T47D (cell line): ENCODE results near the gene HTR3E.
"Not testable (repeated sequence)": the region's sequence is repeated elsewhere in the genome, so short reads cannot be mapped to it uniquely, and the experiment has no call there.

Source experiments
- DNase-seq, 2 experiments: peaks; one replicate each; pipeline versions ENCODE4 v3.0.0 to v3.0.0-alpha.2; 2011 to 2012; ENCODE audit warnings: low read depth in 1 of 2, low spot score in 1 of 2
- JUND ChIP-seq: IDR thresholded peaks from 2 replicates; pipeline ENCODE4 v1.6.1; 2012; ENCODE audit warnings: low read depth
- in situ Hi-C: cut with HindIII; loops from 2 replicates; pipeline ENCODE4 v1.10.0; 2016; ENCODE audit warnings: low sequenced_read_pairs, low pct_unique_long_range_greater_than_20kb

Gene HTR3E

DNA sequence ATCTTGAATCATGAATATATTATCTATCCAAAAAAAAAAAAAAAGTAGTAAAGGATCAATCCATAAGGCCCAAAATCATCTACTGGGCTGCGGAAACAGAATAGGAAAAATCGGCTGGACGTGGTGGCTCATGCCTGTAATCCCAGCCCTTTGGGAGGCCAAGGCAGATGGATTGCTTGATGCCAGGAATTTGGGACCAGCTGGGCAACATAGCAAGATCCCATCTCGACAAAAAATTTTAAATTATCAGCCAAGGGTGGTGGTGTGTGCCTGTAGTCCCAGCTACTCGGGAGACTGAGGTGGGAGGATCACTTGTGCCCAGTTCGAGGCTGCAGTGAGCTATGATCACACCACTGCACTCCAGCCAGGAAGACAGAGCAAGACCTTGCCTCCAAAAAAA is 52.3 kb downstream of the HTR3E start:
- no peak for DNase-seq
- in situ Hi-C loops: no loop called here
- no peak for TF ChIP-seq JUND

DNA sequence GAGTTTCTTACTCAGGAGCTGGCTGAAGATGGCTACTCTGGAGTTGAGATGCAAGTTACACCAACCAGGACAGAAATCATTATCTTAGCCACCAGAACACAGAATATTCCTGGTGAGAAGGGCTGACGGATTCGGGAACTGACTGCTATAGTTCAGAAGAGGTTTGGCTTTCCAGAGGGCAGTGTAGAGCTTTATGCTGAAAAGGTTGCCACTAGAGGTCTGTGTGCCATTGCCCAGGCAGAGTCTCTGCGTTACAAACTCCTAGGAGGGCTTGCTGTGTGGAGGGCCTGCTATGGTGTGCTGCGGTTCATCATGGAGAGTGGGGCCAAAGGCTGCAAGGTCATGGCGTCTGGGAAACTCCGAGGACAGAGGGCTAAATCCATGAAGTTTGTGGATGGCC is 52.9 kb downstream of the HTR3E start:
- in situ Hi-C loops: not testable (repeated sequence)
- peak in 1 of 2 experiments; percentile 85 for DNase-seq

DNA sequence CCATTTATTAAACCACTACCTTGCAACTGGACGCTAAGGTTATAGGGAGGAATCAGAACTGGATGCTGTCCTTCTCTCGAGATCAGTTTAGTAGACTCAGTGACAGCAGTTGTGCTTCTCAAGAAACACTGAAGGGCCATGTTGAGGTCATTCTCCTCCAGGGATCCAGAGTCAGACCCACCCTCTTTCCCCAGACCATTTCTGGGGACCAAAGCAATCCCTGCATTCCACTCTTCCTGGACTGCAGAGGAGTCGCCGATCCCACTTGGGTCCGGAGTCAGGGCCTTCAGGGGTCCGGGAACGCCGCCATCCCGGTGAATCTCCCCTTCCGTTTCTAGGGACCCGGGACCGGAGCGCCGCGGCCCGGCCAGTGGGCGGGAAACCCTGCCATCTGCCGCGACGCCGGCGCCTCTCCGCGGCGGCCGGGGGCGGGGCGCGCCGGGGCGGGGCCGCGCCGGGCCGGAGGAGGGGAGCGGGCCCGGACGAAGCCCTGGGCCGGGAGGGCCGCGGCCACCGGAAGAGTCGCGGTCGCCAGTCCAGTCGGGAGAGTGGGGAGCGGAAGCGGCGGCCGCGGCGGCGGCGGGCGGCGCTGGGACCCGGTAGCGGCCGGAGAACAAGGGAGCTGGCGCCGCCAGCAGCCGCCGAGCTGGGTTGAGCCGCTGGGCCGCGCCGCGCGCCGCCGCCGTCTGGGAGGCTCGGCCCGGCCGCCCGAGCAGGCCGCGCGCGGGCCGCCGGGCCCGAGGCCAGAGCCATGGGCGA is 58.2 kb downstream of the HTR3E start, which contains the start of gene DVL3:
DVL3 (plus strand) TSS at position 493 of the 759 bp plus-strand sequence; CDS start at position 752, 259 bp downstream.
- DNase-seq: peak; percentile 85 to 97
- in situ Hi-C loops: no loop called here
- TF ChIP-seq JUND: no peak

DNA sequence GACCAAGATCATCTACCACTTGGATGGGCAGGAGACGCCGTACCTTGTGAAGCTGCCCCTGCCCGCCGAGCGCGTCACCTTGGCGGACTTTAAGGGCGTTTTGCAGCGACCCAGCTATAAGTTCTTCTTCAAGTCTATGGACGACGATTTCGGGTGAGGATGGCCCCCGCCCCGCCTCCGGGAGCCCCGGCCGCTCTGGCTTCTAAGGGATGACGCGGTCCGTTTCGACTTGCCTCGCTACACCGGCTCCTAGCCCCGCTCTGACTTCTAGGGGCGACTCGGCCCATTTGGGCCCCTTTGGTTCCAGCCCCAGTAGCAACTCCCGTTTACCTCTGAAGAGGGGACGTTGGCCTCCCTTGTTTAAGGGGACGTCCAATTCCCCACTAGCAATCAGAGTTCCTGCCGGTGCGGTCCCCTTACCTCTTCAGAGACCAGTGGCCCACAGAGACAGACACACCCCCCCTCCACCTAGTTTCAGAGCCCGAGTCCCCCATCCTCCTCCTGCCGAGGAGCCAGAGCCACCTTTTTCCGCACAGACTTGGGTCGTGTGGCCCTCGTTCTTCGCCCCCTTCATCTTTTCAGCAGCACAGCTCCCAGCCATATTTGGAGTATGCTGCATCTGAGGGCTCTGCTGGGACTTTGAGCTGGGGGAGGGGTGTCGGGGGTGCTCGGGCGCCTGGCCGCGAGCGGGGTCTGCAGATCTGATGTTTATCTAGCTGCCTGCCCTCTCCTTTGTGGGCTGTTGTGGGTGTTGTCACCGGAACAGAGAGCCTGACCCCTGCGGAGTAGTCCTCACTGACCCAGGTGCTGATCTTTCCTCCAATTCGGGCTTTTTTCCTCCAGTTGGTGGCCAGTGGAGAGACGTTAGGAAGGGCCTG is 59.0 kb downstream of the HTR3E start:
- in situ Hi-C loops: no loop called here
- no peak for DNase-seq
- TF ChIP-seq JUND: no peak

DNA sequence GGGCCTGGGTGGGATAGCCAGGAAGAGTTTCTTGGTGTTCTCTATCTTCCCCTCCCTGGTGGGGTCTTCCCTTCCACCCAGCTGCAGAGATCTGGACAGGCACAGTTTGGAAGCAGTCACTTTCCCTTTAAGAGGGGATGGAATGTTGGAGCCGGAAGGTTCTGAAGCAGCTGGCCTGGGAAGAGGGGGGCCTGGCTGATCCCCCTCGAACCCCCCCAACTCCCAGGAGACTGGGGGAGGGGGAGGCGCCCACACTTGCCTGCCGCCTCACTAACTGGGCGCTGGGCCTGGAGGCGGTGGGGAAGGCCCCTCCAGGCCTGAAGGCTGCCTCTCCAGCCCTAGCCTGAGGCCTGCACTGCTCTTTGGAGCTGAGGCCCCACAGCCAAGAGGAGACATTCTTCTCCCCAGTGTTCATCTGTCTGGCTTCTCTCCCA is 59.7 kb downstream of the HTR3E start:
- DNase-seq: no peak
- in situ Hi-C loops: no loop called here

More for the DNA sequence above, 59.7 kb downstream of the HTR3E start:
- TF ChIP-seq JUND: no peak
